HS-5 (cell line): ENCODE data around the gene PABPC3.

Source experiments
- DNase-seq: peaks from one replicate; pipeline ENCODE4 v3.0.0-alpha.2; 2012; ENCODE audit warnings: low read depth

Gene PABPC3

DNA sequence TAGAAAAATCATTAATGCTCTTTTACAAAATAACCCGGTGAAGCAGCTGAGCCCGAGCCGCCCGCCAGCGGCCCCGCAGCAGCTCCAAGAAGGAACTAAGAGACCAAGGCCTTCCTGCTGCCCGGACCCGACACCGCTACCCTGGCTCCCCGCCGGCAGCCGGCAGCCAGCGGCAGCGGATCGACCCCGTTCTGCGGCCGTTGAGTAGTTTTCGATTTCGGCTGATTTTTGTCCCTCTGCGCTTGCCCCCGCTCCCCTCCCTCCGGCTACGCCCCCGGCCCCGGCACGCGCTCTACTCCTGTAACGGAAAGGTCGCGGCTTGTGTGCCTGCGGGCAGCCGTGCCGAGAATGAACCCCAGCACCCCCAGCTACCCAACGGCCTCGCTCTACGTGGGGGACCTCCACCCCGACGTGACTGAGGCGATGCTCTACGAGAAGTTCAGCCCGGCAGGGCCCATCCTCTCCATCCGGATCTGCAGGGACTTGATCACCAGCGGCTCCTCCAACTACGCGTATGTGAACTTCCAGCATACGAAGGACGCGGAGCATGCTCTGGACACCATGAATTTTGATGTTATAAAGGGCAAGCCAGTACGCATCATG is at the start of gene PABPC3:
TSS of gene PABPC3 (plus strand) at position 286 of the 603 bp plus-strand sequence. CDS start at position 349, 63 bp downstream.
- DNase-seq = no peak

DNA sequence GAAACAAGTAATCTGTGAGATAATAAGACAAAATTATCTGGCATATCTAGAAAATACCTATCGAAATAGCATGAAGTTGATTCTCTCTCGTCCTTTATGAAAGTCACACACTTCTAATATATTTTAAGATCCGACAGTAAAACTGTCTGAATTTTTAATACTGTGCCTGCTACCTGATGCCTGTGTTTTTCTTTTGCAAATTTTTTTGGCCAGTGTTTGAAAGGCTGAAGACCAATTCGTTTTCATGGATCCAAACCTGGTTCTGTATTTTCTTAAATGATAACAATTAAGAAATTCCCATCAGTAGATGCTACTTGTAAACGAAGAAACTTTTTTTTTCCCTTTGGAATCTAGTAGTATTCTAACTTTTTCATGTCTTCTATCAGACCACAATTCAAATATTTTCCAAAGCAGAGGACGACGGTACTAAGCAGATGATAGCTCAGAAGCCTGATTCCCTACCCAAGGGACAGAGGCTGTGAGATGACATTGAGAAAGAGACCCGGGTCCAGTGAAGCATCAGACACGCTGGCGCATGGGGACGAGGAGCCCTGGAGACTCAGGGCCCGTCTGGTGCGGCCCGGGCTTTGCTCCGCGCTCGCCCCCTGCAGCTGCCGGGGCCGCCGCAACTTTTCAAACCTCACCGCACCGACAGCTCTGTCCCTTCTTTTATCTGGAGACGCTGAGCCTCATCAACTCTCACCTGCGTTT is 49.5 kb upstream of the PABPC3 start:
- no peak for DNase-seq

DNA sequence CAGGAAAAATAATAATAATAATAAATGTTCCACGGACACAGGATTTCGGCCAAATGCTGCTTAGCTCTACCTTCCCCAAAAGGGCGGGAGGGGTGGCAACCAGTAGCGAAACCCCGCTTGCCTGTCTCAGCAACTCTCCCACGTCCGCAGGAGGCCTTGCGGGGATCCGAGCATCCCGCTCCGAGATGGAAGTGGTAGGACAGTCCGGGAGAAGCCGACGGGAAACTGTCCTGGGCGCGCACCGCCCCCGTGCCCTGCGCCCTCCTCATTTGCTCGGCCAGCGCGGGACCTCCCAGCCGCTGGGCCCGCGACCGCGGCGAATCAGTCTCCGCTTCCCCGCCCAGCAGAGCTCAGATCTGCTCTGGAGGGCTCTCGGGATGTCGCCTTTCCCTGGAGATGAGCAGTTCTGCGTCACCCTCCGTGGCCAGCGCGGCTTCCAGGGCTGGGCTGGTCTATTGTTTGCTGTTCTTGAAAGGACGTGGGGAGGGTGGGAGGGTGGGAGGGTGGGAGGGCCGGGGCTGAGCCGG is 48.9 kb upstream of the PABPC3 start:
- peak; percentile 6 for DNase-seq

DNA sequence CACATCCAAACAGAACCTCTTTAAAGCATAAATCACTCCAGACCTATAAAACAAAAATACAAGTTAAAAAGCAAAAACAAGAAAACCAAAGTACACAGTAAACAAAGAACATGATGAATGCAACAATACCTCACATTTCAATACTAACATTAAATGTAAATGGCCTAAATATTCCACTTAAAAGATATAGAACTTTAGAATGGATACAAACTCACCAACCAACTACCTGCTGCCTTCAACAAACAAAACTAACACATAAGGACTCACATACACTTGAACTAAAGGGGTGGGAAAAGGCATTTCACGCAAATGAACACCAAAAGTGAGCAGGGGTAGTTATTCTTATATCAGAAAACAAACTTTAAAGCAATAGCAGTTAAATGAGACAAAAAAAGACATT is 44.9 kb upstream of the PABPC3 start:
- DNase-seq = no peak

DNA sequence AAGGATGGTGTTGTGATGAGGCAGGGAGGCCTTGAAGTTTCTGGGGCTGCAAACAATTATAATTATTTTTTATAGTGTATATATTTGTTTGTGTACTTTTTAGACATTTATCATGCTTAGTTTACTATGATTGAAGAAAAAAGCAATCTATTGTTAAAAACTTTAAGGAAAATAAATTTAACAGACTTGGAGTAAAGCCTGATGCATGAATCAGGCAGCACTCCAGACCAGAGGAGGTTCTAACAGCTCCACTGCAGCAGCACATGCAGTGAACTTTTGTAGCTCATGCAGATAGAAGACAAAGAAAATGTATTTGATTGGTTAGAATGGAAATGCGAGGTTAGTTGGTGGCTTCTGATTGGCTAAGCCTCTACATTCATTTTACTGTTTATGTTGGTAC is 36.8 kb upstream of the PABPC3 start:
- DNase-seq = no peak

DNA sequence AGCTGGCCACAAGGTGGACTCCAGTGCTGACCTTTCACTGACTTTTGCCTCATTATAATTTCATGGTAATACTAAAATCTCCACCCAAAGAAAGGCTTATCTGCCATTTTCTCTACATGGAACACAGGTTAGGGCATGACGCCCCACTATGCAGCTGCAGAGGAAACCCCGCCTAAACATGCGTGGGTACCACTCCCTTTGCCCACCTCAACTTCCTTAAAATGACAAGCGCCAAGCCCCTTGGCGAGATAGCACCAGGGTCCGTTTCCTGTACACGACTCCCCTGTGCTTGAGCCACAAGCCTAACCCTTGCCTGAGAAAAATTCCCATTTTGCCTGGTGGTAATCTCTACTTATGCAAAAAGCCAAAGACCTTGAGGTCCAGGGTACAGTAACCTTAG is 36.0 kb upstream of the PABPC3 start:
- DNase-seq = no peak

DNA sequence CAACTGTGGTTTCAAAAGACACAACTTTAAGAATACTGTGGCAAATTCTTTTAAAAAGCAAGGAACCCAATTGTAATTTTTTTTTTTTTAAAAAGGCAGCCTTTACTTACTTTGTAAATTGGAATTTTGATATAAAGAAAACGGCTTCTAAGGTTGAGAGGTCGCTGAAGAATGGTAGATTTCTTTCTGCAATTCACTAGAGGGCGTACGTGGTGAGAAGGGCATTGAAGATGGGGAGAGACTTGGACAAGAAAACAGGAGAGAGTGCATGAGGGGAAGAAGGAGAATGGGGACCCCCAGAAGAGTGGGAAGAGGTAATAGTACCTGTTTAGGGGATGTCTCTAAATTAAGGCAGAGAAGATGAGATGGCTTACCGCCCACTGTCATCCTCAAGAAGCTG is 33.5 kb upstream of the PABPC3 start:
- DNase-seq = no peak

DNA sequence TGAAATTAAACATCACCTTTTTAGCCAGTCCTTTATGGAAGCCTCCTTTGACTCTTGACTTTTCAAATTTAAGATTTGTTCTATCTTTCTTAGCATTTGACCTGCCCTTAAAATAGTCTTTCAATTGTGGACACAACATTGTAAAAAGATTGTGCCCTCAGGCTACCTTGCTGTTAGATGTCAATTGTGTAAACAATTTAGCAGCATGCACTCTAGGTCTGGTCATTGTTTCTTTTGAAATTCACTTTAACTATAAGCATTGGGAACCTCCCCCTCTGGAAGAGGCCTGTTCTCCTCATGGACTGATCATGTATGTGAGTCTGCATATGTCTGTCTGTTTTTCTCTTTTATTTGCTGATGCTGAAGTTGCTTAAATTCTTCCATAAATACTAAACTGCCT is 31.5 kb upstream of the PABPC3 start:
- DNase-seq = no peak

DNA sequence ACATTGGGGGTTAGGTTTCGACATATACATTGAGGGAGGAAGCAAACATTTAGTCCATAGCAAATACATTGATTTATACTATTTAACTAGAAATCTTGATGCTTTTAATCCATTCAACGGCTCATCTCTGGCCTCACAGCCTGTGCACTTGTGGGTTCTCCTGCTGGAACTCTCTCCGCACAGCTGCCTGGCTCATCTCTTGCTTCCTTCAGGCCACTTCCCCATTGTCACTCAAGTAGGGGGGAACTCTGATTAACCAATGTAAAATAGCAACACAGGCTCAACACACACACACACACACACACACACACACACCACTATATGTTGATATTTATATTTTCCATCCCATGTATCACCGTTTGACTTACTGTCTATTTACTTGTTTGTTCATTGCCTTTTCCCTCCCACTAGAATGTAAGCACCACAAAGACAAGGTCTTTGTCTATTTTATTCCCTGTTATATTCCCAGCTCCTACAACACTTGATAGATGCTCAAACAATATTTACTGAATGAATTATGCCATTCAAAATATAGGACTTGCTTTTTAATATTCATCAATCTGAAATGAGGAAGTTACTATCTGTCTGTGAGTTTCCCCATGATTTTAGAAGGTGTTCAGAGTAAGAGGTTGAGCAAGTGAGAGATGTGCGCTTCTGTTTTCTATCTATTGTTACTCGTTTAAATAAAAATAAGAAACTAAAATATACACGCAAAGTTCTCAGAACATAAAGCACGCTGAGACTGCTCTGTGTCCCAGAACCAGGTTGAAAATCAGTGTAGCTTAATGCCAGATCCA is 29.8 kb upstream of the PABPC3 start:
- DNase-seq = no peak

DNA sequence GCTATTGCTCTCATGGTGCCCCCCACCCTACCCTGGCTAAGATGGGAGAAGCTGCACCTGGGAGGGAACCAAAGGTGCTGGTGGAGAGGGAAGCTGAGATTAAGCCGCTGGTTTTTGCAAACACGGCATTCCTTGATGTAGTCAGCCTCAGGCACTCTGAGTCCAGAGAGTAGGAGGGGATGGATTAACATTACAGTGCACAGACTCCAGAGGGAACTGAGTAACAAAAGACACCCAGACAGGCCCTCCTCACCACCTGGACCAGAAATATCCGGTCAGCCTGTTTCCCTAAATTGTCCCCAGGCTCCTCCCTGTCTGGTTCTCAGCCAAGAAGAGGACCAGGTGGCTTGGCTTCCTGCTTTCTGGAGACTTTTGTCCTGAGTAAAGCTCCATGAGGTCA is 28.9 kb upstream of the PABPC3 start:
- no peak for DNase-seq

DNA sequence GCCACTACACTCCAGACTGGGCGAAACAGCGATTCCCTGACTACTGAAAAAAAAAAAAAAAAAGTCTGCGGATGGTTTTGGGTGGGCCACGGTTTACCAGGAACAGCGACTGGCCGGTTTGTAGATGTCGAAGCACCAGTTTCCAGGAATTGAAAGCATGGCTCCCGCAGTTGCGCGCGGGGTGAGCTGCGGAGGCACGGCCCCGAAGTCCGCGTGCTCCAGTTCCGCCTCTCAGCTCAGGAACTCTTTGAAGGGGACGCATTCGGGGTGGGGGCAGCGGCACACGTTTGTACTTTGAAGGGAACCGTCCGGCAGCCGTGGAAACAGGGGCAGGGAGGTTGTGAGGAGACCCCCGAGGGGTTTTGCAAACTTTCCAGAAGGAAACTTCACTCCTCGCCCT is 27.1 kb upstream of the PABPC3 start:
- no peak for DNase-seq

DNA sequence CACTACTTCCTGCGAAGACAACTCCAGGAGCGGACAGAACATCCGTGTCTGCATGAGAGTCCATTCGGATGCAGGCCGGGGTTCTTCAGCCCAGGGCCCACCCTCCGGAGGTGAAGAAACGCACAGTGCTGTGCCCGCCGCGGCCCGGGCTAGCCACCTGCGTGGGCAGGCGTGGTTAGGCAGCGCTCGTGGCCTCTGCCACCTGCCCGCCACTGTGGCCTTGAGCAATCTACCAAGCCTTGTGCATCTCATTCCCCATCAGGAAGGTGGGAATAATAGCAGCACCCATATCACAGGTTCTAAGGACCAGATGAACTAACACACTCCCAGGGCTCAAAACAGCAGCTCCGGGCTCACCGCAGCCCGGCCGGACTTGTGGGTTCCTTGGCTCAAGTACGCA is 26.7 kb upstream of the PABPC3 start:
- no peak for DNase-seq

DNA sequence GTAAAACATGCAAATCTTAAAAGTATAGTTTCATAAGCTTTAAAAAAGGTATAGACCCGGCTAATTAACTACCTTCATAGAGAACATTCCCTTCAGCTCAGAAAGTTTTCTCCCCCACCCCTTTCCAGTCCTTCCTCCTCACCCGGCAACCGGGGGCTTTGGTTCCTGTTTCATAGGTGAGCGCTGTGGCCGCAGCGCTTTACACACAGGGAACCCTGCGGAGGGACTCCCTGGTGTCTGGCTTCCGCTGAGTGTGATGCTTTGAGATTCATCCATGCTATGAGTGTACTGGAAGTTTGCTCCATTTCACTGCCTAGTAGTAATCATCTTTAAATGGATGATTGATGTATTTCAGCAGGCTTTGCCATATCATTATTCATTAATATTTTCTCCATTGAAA is 26.0 kb upstream of the PABPC3 start:
- DNase-seq = no peak

DNA sequence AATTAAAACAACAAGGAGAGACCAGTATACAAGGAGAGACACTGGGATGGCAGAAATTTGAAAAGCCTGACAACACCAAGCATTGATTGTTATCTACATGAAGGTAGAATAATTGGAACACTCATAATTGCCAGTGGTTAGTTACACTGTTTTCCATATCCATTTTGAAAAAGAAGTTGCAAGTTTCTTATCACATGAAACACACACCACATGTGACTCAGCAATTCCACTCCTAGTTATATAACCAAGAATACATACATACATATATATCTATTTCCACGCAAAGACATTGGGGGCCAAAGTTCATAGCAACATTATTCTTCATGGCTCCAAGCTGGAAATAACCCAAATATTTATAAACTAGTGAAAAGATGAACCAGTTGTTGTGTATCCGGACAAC is 15.2 kb upstream of the PABPC3 start:
- DNase-seq = no peak

DNA sequence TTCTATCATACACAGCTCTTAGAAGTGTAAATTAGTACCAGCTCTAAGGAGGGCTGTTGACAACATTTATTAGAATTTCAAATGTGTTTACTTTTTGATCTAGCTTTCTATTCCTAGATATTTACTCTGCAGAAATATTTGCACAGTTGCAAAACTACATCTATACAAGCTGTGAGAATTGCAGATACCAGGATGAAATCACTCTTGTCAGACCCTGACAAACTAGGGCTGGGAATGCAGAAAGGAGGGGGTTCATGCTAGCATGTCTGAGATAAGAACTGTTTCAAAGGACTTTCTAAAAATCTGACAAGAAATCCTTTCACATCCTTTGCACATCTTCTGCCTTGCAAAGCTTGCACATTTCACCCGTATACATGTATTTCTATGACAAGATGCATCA is 11.8 kb upstream of the PABPC3 start:
- no peak for DNase-seq

DNA sequence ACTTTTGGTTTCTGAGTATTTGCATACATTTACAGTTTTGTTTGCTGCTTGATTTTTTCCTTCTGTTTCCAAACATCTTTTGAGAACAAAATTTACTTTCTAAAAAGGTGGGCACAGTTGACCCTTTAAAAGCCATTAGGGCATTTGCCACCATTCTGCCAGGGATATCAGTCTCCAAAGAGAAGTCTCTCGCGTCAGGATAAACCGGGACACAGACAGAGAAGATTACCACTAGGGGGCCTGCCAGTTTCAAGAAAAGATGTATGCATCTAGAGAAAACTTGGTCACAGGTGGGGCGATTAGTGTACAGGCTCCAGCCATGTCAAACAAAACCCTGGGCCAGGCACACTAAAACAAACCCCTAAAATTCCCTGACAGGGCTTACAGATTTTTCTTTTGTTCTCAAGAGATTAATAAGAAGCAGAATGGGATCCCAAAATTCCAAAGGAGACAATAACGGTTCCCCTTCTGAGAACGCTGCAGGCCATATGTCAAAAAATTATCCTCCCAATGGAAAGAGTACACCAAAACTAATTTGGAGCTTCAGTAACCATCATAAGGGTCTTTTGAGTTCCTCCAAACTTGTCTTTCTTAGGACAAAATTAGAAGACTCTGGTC is 10.7 kb upstream of the PABPC3 start:
- no peak for DNase-seq

DNA sequence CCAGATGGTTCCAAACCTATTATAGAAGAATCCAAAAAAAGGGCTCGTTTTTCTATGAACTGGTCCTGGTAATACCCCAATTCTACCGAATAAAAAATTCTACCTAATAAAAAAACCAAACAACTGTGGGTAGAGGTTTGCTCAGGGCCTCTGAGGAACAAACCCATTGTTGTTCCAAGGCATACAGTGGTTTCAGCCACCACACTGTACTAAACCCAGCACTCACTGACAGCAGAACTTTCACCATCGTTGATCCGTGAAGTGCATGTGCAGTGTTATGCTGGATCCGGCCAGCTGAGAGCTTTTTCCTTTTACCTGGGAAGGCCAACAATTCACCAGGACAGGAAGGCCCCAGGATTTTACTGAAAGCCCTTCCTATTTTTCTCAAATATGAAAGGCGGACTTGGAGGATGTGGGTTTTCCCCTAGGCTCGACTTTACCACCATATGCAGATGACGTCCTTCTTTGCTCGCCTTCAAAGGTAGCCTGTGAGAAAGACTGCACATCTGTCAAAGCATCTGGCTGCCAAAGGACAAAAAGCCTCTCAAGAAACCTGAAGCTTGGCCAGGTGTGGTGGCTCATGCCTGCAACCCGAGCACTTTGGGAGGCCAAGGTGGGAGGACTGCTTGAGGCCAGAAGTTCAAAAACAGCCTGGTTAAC is 7.2 kb upstream of the PABPC3 start:
- no peak for DNase-seq

DNA sequence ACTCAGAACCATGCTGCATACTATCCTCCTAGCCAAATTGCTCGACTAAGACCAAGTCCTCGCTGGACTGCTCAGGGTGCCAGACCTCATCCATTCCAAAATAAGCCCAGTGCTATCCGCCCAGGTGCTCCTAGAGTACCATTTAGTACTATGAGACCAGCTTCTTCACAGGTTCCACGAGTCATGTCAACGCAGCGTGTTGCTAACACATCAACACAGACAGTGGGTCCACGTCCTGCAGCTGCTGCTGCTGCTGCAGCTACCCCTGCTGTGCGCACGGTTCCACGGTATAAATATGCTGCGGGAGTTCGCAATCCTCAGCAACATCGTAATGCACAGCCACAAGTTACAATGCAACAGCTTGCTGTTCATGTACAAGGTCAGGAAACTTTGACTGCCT is 1.5 kb downstream of the PABPC3 start:
- no peak for DNase-seq

DNA sequence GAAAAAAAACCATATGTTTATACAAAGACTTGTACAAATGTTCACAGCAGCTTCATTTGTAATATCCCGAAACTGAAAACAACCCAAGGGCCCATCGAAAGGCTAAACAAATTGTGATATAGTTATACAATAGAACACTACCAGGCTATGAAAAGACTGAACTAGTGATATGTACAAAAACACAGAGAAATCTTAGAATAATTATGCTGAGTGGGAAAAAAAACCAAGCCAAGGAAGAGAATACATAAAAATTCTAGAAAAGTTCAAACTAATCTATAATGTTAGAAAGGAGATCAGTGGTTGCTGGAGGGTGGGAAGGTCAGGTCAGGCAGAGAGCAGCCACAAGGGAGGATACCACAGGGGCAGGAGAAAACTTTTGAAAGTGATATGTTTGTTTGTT is 7.8 kb downstream of the PABPC3 start:
- DNase-seq = no peak

DNA sequence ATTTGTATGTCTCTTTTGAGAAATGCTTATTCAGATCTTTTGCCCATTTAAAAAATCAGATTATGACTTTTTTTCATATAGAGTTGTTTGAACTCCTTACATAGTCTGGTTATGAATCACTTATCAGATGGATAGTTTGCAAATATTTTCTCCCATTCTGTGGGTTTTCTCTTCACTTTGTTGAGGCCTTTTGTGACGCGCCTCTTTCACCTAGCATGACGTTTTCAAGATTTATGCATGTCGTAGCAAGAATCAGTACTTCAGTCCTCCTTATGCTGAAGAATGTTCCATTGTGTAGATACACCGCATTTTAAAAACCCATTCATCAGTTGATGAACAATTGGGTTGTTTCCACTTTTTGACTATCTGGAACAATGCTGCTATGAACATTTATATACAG is 13.4 kb downstream of the PABPC3 start:
- no peak for DNase-seq

DNA sequence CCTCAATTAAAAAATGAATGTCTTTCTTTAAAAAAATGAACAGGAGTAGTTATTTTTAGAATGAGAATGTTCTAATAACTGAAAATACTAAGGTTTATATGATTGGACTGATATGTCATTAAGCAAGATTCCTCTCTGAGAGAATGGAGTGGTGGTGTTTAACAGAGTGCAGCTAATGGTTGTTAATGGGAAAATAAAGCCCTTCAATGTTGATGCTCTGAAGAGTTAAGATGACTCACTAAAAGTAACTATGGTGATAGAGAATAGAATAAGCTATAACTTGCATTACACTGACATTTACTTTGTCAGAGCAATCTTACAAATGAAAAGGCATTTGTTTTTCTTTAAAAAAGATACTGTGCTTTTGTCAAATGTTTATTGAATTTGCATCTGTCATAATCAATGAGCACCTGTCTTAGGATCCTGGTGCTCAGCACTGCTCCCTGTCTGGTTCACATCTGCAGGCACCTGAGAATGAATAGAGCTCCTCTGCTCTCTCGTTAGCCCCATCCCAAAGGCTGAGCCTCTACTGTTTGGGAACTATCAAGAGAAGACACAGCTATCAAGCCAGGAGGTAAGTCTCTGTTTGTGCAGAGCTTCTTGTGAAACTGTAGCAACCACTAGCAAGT is 15.1 kb downstream of the PABPC3 start:
- DNase-seq = no peak

DNA sequence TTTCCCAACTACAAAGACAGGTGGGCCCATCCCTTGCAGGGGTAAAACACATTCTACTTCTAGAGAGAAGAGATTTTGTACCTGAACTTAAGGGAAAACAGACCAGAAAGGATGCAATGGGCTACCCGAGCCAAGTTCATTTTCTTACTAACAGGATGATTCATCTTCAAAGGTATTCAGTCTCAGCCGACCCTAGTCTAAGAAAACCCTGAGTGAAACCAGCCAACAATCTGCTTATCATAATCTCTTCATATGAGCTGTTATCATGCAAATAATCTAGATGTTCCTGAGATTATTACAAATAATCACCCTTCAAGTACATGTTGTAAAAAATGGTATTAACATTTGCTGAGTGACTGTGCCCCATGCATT is 15.6 kb downstream of the PABPC3 start:
- no peak for DNase-seq
